NT2/D1 (cell line): ENCODE data around the gene PFDN5.

ENCODE experiments used
- SUZ12 ChIP-seq: IDR thresholded peaks from 2 replicates; pipeline ENCODE4 v1.6.1; 2011; ENCODE audit not compliant: insufficient read length, insufficient read depth; ENCODE audit errors: extremely low read depth
- ZNF274 ChIP-seq: IDR thresholded peaks from 2 replicates; pipeline ENCODE4 v1.6.1; 2011; ENCODE audit warnings: mild to moderate bottlenecking, low read depth, low read length

DNA sequence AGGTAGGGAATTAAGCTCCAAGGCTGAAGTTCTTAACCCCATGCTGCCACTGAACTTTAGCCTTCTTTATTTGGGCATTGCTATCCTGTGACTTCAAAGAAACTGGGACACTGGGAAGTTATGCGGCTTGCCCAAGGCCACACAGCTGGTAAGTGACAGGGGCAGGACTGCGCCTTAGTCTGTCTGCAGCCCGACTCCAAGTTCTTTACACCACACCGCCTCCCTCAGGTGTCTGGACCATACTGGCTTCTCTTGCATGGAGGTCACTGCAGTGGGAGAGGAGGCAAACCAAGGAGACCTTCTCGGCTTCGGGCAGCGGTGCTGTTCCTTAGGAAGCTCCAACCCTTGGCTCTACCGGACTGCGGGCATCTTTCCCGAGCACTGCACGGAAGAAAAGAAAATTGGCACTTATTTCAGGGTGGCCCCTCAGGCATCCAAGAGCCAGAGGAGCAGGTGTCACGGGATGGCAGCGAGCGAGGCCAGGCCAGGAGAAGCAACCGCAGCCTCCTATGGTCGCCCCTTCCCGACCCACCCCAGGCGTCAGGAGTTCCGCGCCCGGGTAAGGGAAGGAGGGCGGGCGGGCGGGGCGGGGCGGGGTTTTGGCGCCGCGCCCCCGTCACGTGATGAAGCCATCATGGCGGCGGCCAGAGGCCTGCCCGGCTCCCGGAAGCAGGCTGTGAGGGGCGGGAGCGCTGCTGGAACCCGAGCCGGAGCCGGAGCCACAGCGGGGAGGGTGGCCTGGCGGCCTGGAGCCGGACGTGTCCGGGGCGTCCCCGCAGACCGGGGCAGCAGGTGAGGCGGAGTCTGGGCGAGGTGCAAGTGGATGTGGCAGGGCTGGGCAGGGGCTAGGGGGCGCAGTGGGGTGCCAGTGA lies 43.6 kb upstream of the PFDN5 start:
- TF ChIP-seq ZNF274 (no peak), SUZ12 (no peak)
